SU-DHL-6 (cell line): ENCODE data around the gene SRF.

Experiments
- CTCF ChIP-seq: fragments of 200-600 bp; sonication (generic); IDR thresholded peaks from one replicate; pipeline ENCODE4 v1.5.1; 2017; ENCODE audit warnings: antibody characterized with exemption, mild to moderate bottlenecking, low read length, moderate library complexity; ENCODE audit not compliant: insufficient read depth, poor library complexity, severe bottlenecking
- EZH2phosphoT487 ChIP-seq: fragments of 200-600 bp; sonication (generic), shearing (Covaris generic); conservative IDR thresholded peaks from 2 replicates; pipeline ENCODE4 v1.6.1; 2018; ENCODE audit warnings: mild to moderate bottlenecking, antibody characterized with exemption, low read length, moderate library complexity, mixed read lengths

GRCh38 chr6:43180058-43180457 is 9.0 kb downstream of the SRF start:
- no peak for TF ChIP-seq CTCF
- TF ChIP-seq EZH2phosphoT487 = no peak
